Panc1 (cell line): ENCODE results near the gene CYP2W1. TPM values are rescaled to one million over a fixed set of nuclear protein-coding genes. Genes with fewer than 3 reads are reported as not detected.
"Not testable (repeated sequence)": the region's sequence is repeated elsewhere in the genome, so short reads cannot be mapped to it uniquely, and the experiment has no call there.

Experiments used
- ATAC-seq: fragments of 200-7000 bp; cut with Tn5 transposase; 2 replicates; pipeline ENCODE4 v1.9.1; 2020; ENCODE audit warnings: mild to moderate bottlenecking, moderate library complexity
- BruUV-seq: library from RNA; stranded (reverse); fragments of 400-500 nt; replicated peaks from 2 replicates; lab custom pipeline; 2021; lab: Mats Ljungman, UMichigan
- CTCF ChIA-PET: fragments of 300-600 bp; sonication (Branson Sonifier 250); formaldehyde crosslinking; loops from one replicate; lab custom pipeline; 2022; ENCODE audit warnings: antibody characterized with exemption; lab: Charles Lee
- POLR2A ChIA-PET: fragments of 300-600 bp; sonication (Branson Sonifier 250); formaldehyde crosslinking; loops from one replicate; lab custom pipeline; 2022; ENCODE audit warnings: antibody characterized with exemption; lab: Charles Lee
- DNase-seq: peaks from one replicate; pipeline ENCODE4 v3.0.0-alpha.2; 2010; ENCODE audit warnings: low read depth, low spot score
- H3K27ac ChIP-seq: 2 replicates; pipeline ENCODE4 v1.5.1; 2011; ENCODE audit warnings: mild to moderate bottlenecking, low read length, inconsistent platforms
- H3K27me3 ChIP-seq: fragments of 200-500 bp; sonication (Bioruptor generic); 2 replicates; pipeline ENCODE4 v1.6.0; 2014; ENCODE audit warnings: low read length, inconsistent platforms; ENCODE audit not compliant: control insufficient read depth, insufficient read depth
- H3K36me3 ChIP-seq: fragments of 200-500 bp; sonication (Bioruptor generic); 2 replicates; pipeline ENCODE4 v1.5.1; 2014; ENCODE audit warnings: inconsistent platforms, mild to moderate bottlenecking, low read length, moderate library complexity; ENCODE audit not compliant: control insufficient read depth, insufficient read depth
- H3K4me1 ChIP-seq: 2 replicates; pipeline ENCODE4 v1.5.1; 2011; ENCODE audit warnings: inconsistent platforms, mild to moderate bottlenecking, low read length, moderate library complexity; ENCODE audit not compliant: control insufficient read depth, insufficient read depth
- H3K4me3 ChIP-seq, 2 experiments: 2 replicates each; pipeline ENCODE4 v1.5.1; 2011 to 2012; ENCODE audit warnings: low read depth in 2 of 2, low read length in 2 of 2, mild to moderate bottlenecking in 2 of 2, inconsistent platforms in 1 of 2, moderate library complexity in 1 of 2
- H3K9me3 ChIP-seq: fragments of 200-500 bp; sonication (Bioruptor generic); 2 replicates; pipeline ENCODE4 v1.5.1; 2014; ENCODE audit warnings: low read depth, mild to moderate bottlenecking, inconsistent platforms, low read length, moderate library complexity; ENCODE audit not compliant: control insufficient read depth, insufficient read depth
- CTCF ChIP-seq: fragments of 450-650 bp; IDR thresholded peaks from 2 replicates; pipeline ENCODE4 v1.5.1; 2017; ENCODE audit warnings: mild to moderate bottlenecking
- POLR2AphosphoS5 ChIP-seq: IDR thresholded peaks from 2 replicates; pipeline ENCODE4 v1.6.1; 2012; ENCODE audit warnings: mild to moderate bottlenecking, low read depth, low read length, moderate library complexity
- REST ChIP-seq, 2 experiments: IDR thresholded peaks; 2 replicates each; pipeline ENCODE4 v1.6.1; 2011 to 2012; ENCODE audit warnings: low read depth in 2 of 2, control low read depth in 1 of 2, low read length in 1 of 2, mild to moderate bottlenecking in 1 of 2, moderate library complexity in 1 of 2; ENCODE audit not compliant: insufficient read depth in 1 of 2
- SIN3A ChIP-seq: IDR thresholded peaks from 2 replicates; pipeline ENCODE4 v1.6.1; 2012; ENCODE audit warnings: low read depth, mild to moderate bottlenecking, low read length, moderate library complexity, borderline replicate concordance; ENCODE audit not compliant: insufficient read depth
- TCF7L2 ChIP-seq: IDR thresholded peaks from 2 replicates; pipeline ENCODE4 v1.6.1; 2011; ENCODE audit warnings: mild to moderate bottlenecking, low read depth, low read length, inconsistent platforms
- in situ Hi-C: cut with HindIII; loops from 2 replicates; pipeline ENCODE4 v1.10.0; 2016; ENCODE audit warnings: low sequenced_read_pairs, low pct_unique_long_range_greater_than_20kb
- intact Hi-C: fragments of 100-400 bp; cut with micrococcal nuclease; formaldehyde crosslinking; loops from one replicate; pipeline ENCODE4 v1.10.0; 2022; ENCODE audit not compliant: unreplicated experiment
- total RNA-seq: library from RNA; stranded (reverse); gene quantifications from one replicate; pipeline ENCODE4 v1.2.1, GENCODE V29; 2021; ENCODE audit not compliant: unreplicated experiment

CYP2W1 gene
- total RNA-seq, 1 experiment from 2014 or later, result 0.74 TPM

DNA sequence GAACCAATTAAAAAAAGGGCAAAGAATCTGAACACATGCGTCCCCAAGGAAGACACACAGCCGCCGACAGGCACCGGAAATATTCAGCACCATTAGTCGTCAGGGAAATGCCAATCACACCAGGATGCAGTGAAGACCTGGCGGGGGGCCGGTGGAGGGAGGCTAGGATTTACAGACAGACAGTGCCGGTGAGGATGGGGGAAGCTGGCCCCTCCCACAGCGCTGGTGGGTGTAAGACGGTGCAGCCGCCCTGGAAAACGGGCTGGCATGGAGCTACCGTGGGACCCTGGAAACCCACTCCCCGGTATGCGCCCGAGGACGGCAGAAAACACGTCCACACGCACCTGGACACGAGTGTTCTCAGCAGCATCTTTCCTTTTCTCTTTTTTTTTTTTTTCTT, 23.7 kb upstream of the CYP2W1 start:
- ChIA-PET POLR2A (interaction anchor here (0.6 kb wide), 1 partner anchor 62 kb away, joined by 3 read pairs; no protein-coding TSS in a partner anchor), CTCF (no interaction called here)
- no peaks in the 10 kb centered on the region for H3K9me3 ChIP-seq
- no peaks in the 10 kb centered on the region for H3K36me3 ChIP-seq
- no peaks in the 10 kb centered on the region for H3K4me1 ChIP-seq
- TF ChIP-seq CTCF (no peak), SIN3A (no peak), REST (IDR thresholded peaks at IDR 0.05; ENCODE audit: insufficient read depth in 1 of 2, low read depth in 2 of 2, low read length in 1 of 2) (no peak), POLR2AphosphoS5 (no peak), TCF7L2 (no peak)
- H3K27me3 ChIP-seq, result no peaks in the 10 kb centered on the region
- ATAC-seq, result no peak
- intact Hi-C loops, result no loop called here
- BruUV-seq, result no TSS peak
- in situ Hi-C loops, result loop anchor here (25.0 kb wide), 1 partner anchor 178 kb away; a partner anchor contains a TSS
- no peak for DNase-seq
- no peak overlapping the region for H3K27ac ChIP-seq
- no peak overlapping the region for H3K4me3 ChIP-seq

GRCh38 chr7:959740-960139, 23.2 kb upstream of the CYP2W1 start:
- ChIA-PET CTCF (interaction anchor here (0.6 kb wide), 1 partner anchor 8 kb away, joined by 3 read pairs; no protein-coding TSS in a partner anchor), POLR2A (interaction anchor here (0.6 kb wide), 1 partner anchor 63 kb away, joined by 3 read pairs; no protein-coding TSS in a partner anchor)
- in situ Hi-C loops, result loop anchor here (25.0 kb wide), 1 partner anchor 178 kb away; a partner anchor contains a TSS
- H3K4me3 ChIP-seq, H3K27ac ChIP-seq, ATAC-seq, H3K4me1 ChIP-seq, H3K9me3 ChIP-seq, BruUV-seq, H3K36me3 ChIP-seq, intact Hi-C loops, H3K27me3 ChIP-seq, DNase-seq: not testable (repeated sequence)

- ATAC-seq, result no peak
- Histone ChIP-seq H3K27ac (no peak overlapping the region), H3K9me3 (no peaks in the 10 kb centered on the region), H3K27me3 (no peaks in the 10 kb centered on the region), H3K36me3 (no peaks in the 10 kb centered on the region), H3K4me3 (no peak overlapping the region), H3K4me1 (0 out of 2 replicates have a peak, but pooled peaks cover 5% of the 10 kb centered on the region)
- BruUV-seq, result no TSS peak
- no peak for DNase-seq
- CTCF ChIA-PET, result interaction anchor here (0.6 kb wide), 1 partner anchor 9 kb away, joined by 3 read pairs; no protein-coding TSS in a partner anchor
- intact Hi-C loops (no loop called here), in situ Hi-C loops (loop anchor here (25.0 kb wide), 1 partner anchor 177 kb away; a partner anchor contains a TSS)
- POLR2A ChIA-PET, result no interaction called here
- no peak for TF ChIP-seq REST (IDR thresholded peaks at IDR 0.05; ENCODE audit: insufficient read depth in 1 of 2, low read depth in 2 of 2, low read length in 1 of 2)
- no peak for TF ChIP-seq TCF7L2
- no peak for TF ChIP-seq POLR2AphosphoS5
- TF ChIP-seq CTCF, result no peak
- no peak for TF ChIP-seq SIN3A
These were observed 22.6 kb upstream of the CYP2W1 start for GRCh38 chr7:960269-960871.
